ENCODE measurements around the gene WNK1. TPM values are rescaled to one million over a fixed set of nuclear protein-coding genes. Genes with fewer than 3 reads are reported as not detected.

Gene WNK1
- total and polyA plus RNA-seq, 2 donors (not counting 3 experiments of a cell fraction or from before 2014, with no cell fraction given): 46.3 to 108 TPM

DNA sequence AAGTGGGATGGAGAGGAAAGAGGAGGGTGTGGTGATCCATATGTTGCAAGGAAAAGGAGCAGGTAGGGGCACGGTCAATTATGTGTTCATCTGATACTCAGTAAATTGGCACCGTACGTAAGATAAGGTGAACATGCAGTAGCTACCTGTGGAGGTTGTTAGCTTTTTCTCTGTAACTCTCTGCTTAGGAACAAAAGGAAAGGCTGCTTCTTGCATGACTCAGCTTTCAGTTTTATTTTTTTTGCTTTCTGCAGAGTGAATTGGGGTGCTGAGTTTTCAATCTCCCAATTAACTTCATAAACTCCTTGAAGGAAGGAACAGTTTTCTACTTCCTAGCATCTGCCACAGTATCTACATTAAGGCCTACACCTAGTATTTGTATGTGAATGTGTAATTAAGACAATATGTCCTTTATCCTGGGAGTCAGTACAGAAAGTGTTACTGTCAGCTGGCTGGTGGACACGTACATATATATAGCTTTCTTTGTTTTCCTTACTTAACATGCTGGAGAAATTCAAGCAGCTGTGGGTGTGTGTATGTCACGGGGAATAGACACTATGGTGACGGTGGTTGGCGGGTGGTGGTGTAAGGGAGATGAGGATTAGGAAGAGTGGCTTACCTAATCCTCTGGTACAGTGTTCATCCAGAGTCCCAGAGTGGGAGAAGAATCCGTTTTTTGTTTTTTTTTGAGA, 40.1 kb upstream of the WNK1 start:
- intact Hi-C loops (cut with micrococcal nuclease): no loop called here
- Histone ChIP-seq H4K20me1 (replicated peaks; ENCODE audit: control insufficient read depth, extremely low read depth, insufficient read depth, low read length) (no peaks in the 10 kb centered on the region), H3K36me3 (ENCODE audit: control insufficient read depth in 2 of 2, extremely low read depth in 1 of 2, insufficient read depth in 2 of 2, low read length in 2 of 2) (no peaks in the 10 kb centered on the region), H3K79me2 (ENCODE audit: control insufficient read depth, insufficient read depth, low read length) (no peaks in the 10 kb centered on the region), H3K4me3 (replicated peaks in 1 of 3; ENCODE audit: insufficient read depth in 1 of 3, low read depth in 1 of 3, low read length in 3 of 3) (no peak overlapping the region), H3K9me1 (replicated peaks; ENCODE audit: control insufficient read depth, extremely low read depth, insufficient read depth, low read length) (no peaks in the 10 kb centered on the region), H3K4me1 (ENCODE audit: control insufficient read depth, extremely low read depth, insufficient read depth, low read length) (no peaks in the 10 kb centered on the region), H3K9ac (replicated peaks; ENCODE audit: extremely low read depth, insufficient read depth, low read length) (no peak overlapping the region), H2AFZ (ENCODE audit: low read depth, low read length) (no peak overlapping the region), H3K27ac (ENCODE audit: insufficient read depth, low read depth, low read length) (no peak overlapping the region), H3K9me3 (replicated peaks; ENCODE audit: control insufficient read depth, insufficient read depth, low read length) (no peaks in the 10 kb centered on the region), H3K27me3 (ENCODE audit: control insufficient read depth in 2 of 2, insufficient read depth in 2 of 2, low read length in 2 of 2) (peaks cover 0 to 2% of the 10 kb centered on the region in 2 experiments), H3K4me2 (ENCODE audit: insufficient read depth, low read length) (no peak overlapping the region)
- ChIA-PET CTCF (interaction anchor here (0.7 to 2.7 kb wide), 4 partner anchors 15 to 606 kb away, joined by 3 to 12 read pairs (median 4); no protein-coding TSS in a partner anchor), POLR2A (no interaction called here)
- TF ChIP-seq, protein P1, sequence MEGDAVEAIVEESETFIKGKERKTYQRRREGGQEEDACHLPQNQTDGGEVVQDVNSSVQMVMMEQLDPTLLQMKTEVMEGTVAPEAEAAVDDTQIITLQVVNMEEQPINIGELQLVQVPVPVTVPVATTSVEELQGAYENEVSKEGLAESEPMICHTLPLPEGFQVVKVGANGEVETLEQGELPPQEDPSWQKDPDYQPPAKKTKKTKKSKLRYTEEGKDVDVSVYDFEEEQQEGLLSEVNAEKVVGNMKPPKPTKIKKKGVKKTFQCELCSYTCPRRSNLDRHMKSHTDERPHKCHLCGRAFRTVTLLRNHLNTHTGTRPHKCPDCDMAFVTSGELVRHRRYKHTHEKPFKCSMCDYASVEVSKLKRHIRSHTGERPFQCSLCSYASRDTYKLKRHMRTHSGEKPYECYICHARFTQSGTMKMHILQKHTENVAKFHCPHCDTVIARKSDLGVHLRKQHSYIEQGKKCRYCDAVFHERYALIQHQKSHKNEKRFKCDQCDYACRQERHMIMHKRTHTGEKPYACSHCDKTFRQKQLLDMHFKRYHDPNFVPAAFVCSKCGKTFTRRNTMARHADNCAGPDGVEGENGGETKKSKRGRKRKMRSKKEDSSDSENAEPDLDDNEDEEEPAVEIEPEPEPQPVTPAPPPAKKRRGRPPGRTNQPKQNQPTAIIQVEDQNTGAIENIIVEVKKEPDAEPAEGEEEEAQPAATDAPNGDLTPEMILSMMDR (IDR thresholded peaks at IDR 0.05; ENCODE audit: extremely low read depth in 1 of 2, insufficient read depth in 1 of 2, low read depth in 1 of 2, low read length in 2 of 2): no peak
- TF ChIP-seq POLR2A (IDR thresholded peaks at IDR 0.05; ENCODE audit: low read depth, low read length) (no peak), POLR2AphosphoS5 (IDR thresholded peaks at IDR 0.05; ENCODE audit: insufficient read depth, low read depth, low read length) (no peak)
- TF ChIP-seq, protein P2, sequence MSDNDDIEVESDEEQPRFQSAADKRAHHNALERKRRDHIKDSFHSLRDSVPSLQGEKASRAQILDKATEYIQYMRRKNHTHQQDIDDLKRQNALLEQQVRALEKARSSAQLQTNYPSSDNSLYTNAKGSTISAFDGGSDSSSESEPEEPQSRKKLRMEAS (IDR thresholded peaks at IDR 0.05; ENCODE audit: insufficient read depth, insufficient read length): no peak
- no TSS peak for BruUV-seq (replicated peaks)
- DNase-seq (ENCODE audit: low read depth, low spot score) (no peak), FAIRE-seq (no peak)
- dilution Hi-C loops (cut with MboI; ENCODE audit: extremely low pct_ligation_motif_present, low sequenced_read_pairs): no loop called here

Data from endothelial cell of umbilical vein (primary cell).